ENCODE measurements around the gene POGK. TPM values are rescaled to one million over a fixed set of nuclear protein-coding genes. Genes with fewer than 3 reads are reported as not detected.

Gene POGK
- total RNA-seq, 1 donor from 2014 or later: 39.1 TPM

GRCh38 chr1:166843769-166844596 lies 4.7 kb downstream of the POGK start:
- Mint-ChIP-seq H3K36me3 (ENCODE audit: low read depth) (peaks cover 80% of the 10 kb centered on the region), H3K27ac (no peak overlapping the region), H3K27me3 (no peaks in the 10 kb centered on the region), H3K9me3 (no peaks in the 10 kb centered on the region), H3K4me3 (no peak overlapping the region), H3K4me1 (peaks cover 23% of the 10 kb centered on the region)
- no peak for TF ChIP-seq CTCF (IDR thresholded peaks at IDR 0.05)
- no peak for DNase-seq
- CTCF ChIA-PET: no interaction called here
- intact Hi-C loops (cut with micrococcal nuclease): no loop called here
- no peak for ATAC-seq (ENCODE audit: low read depth)
- POLR2A ChIA-PET: no interaction called here

- H3K4me3 Mint-ChIP-seq: no peak overlapping the region
- DNase-seq (no peak), ATAC-seq (ENCODE audit: low read depth) (no peak)
- no peaks in the 10 kb centered on the region for H3K27me3 Mint-ChIP-seq
- CTCF ChIA-PET: no interaction called here
- H3K36me3 Mint-ChIP-seq (ENCODE audit: low read depth): peaks cover 87% of the 10 kb centered on the region
- POLR2A ChIA-PET: no interaction called here
- intact Hi-C loops (cut with micrococcal nuclease): no loop called here
- no peaks in the 10 kb centered on the region for H3K9me3 Mint-ChIP-seq
- no peak for TF ChIP-seq CTCF (IDR thresholded peaks at IDR 0.05)
- H3K27ac Mint-ChIP-seq: peak overlapping the region; percentile 65
- H3K4me1 Mint-ChIP-seq: peaks cover 22% of the 10 kb centered on the region
Observed at GRCh38 chr1:166844791-166845190, 5.5 kb downstream of the POGK start.

- ChIA-PET POLR2A (interaction anchor here (1.2 to 1.6 kb wide), 2 partner anchors 9 to 28 kb away, joined by 3 to 4 read pairs; partner anchors contain the start of genes POGK and TADA1), CTCF (no interaction called here)
- H3K9me3 Mint-ChIP-seq: no peaks in the 10 kb centered on the region
- no peak overlapping the region for H3K4me3 Mint-ChIP-seq
- intact Hi-C loops (cut with micrococcal nuclease): no loop called here
- ATAC-seq (ENCODE audit: low read depth) (no peak), DNase-seq (no peak)
- H3K36me3 Mint-ChIP-seq (ENCODE audit: low read depth): peaks cover 94% of the 10 kb centered on the region
- no peak overlapping the region for H3K27ac Mint-ChIP-seq
- TF ChIP-seq CTCF (IDR thresholded peaks at IDR 0.05): no peak
- H3K27me3 Mint-ChIP-seq: no peaks in the 10 kb centered on the region
- peaks cover 5% of the 10 kb centered on the region for H3K4me1 Mint-ChIP-seq
Observed at GRCh38 chr1:166848193-166848592, 8.9 kb downstream of the POGK start.

GRCh38 chr1:166849135-166849534 lies 9.9 kb downstream of the POGK start:
- Mint-ChIP-seq H3K9me3 (no peaks in the 10 kb centered on the region), H3K27ac (no peak overlapping the region), H3K27me3 (no peaks in the 10 kb centered on the region), H3K4me1 (peaks cover 5% of the 10 kb centered on the region), H3K36me3 (ENCODE audit: low read depth) (peaks cover 94% of the 10 kb centered on the region), H3K4me3 (no peak overlapping the region)
- no peak for DNase-seq
- intact Hi-C loops (cut with micrococcal nuclease): no loop called here
- CTCF ChIA-PET: no interaction called here
- no peak for TF ChIP-seq CTCF (IDR thresholded peaks at IDR 0.05)
- POLR2A ChIA-PET: interaction anchor here (1.2 to 1.6 kb wide), 2 partner anchors 10 to 27 kb away, joined by 3 to 4 read pairs; partner anchors contain the start of genes POGK and TADA1
- ATAC-seq (ENCODE audit: low read depth): no peak

- peaks cover 2% of the 10 kb centered on the region for H3K4me1 Mint-ChIP-seq
- ATAC-seq (ENCODE audit: low read depth): no peak
- no peaks in the 10 kb centered on the region for H3K9me3 Mint-ChIP-seq
- H3K36me3 Mint-ChIP-seq (ENCODE audit: low read depth): peaks cover 92% of the 10 kb centered on the region
- TF ChIP-seq CTCF (IDR thresholded peaks at IDR 0.05): no peak
- H3K27me3 Mint-ChIP-seq: no peaks in the 10 kb centered on the region
- H3K4me3 Mint-ChIP-seq: no peak overlapping the region
- H3K27ac Mint-ChIP-seq: no peak overlapping the region
- intact Hi-C loops (cut with micrococcal nuclease): no loop called here
- CTCF ChIA-PET: no interaction called here
- POLR2A ChIA-PET: no interaction called here
- DNase-seq: no peak
Observed at GRCh38 chr1:166852918-166853317, 13.6 kb downstream of the POGK start.
